Measurements from ENCODE around the gene ADAM19.

DNA sequence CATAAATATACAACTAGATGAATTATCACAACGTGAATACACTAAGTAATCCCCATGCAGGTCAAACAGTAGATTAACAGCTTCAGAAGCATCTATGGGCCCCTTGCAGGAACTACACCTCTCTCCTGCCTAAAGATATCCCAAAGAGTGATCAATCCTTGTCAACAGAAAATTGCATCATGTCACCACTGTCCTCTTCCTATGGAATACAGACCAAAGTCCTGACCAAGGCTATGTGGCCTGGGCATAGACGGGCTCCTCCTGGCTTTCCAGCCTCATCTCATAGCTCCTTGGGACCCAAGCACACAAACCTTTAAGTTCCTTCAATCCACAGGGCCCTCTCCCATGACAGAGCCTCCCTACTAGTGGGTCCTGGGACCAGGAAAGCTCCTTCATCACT lies 90.2 kb downstream of the ADAM19 start:
- TF ChIP-seq POLR2AphosphoS5 (IDR thresholded peaks at IDR 0.05; ENCODE audit: low read depth, low read length) = no peak
- no peak for TF ChIP-seq POLR2A (IDR thresholded peaks at IDR 0.05; ENCODE audit: low read depth, low read length)
- TF ChIP-seq TAF1 (IDR thresholded peaks at IDR 0.05; ENCODE audit: borderline replicate concordance, low read depth, low read length) = no peak

Data from GM12892 (cell line).